Osteoblast (primary cell): ENCODE measurements around the gene PHF2. TPM values are rescaled to one million over a fixed set of nuclear protein-coding genes. Genes with fewer than 3 reads are reported as not detected.

Source experiments
- DNase-seq: peaks from one replicate; pipeline ENCODE4 v3.0.0; 2011; ENCODE audit warnings: low spot score, mixed read lengths; ENCODE audit not compliant: insufficient read length; ENCODE audit errors: missing footprints
- H2AFZ ChIP-seq: 2 replicates; pipeline ENCODE4 v1.6.0; 2011; ENCODE audit warnings: mild to moderate bottlenecking, low read length
- H3K27ac ChIP-seq: 2 replicates; pipeline ENCODE4 v1.5.1; 2011; ENCODE audit warnings: mild to moderate bottlenecking, low read depth, low read length, moderate library complexity
- H3K27me3 ChIP-seq: 2 replicates; pipeline ENCODE4 v1.6.0; 2012; ENCODE audit warnings: mild to moderate bottlenecking, control low read depth, inconsistent platforms, low read length, moderate library complexity; ENCODE audit not compliant: insufficient read depth
- H3K36me3 ChIP-seq: 2 replicates; pipeline ENCODE4 v1.5.1; 2011; ENCODE audit warnings: mild to moderate bottlenecking, low read length, control low read depth, moderate library complexity; ENCODE audit not compliant: insufficient read depth
- H3K4me1 ChIP-seq: 2 replicates; pipeline ENCODE4 v1.5.1; 2011; ENCODE audit warnings: mild to moderate bottlenecking, low read length, control low read depth, moderate library complexity; ENCODE audit not compliant: insufficient read depth
- H3K4me2 ChIP-seq: 2 replicates; pipeline ENCODE4 v1.6.0; 2011; ENCODE audit warnings: mild to moderate bottlenecking, low read length; ENCODE audit not compliant: insufficient read depth
- H3K4me3 ChIP-seq: fragments of 200-600 bp; sonication (generic); 3 replicates; pipeline ENCODE4 v1.5.1; 2012; ENCODE audit warnings: mild to moderate bottlenecking, low read length, inconsistent platforms; ENCODE audit not compliant: insufficient read depth
- H3K79me2 ChIP-seq: 2 replicates; pipeline ENCODE4 v1.6.0; 2012; ENCODE audit warnings: mild to moderate bottlenecking, low read length, control low read depth, inconsistent platforms; ENCODE audit not compliant: insufficient read depth
- H3K9me3 ChIP-seq: 2 replicates; pipeline ENCODE4 v1.5.1; 2011; ENCODE audit warnings: low read depth, low read length, control low read depth
- H4K20me1 ChIP-seq: 2 replicates; pipeline ENCODE4 v1.6.0; 2012; ENCODE audit warnings: mild to moderate bottlenecking, low read length, control low read depth; ENCODE audit not compliant: insufficient read depth
- total RNA-seq: library from RNA; depleted of rRNA; stranded (reverse); fragments of >200 nt; gene quantifications from 2 replicates; pipeline ENCODE4 v1.2.3, GENCODE V29; 2012
- TF ChIP-seq, protein P1 (sequence below): IDR thresholded peaks from 2 replicates; pipeline ENCODE4 v1.5.1; 2011; ENCODE audit warnings: mild to moderate bottlenecking, low read depth, low read length, moderate library complexity; ENCODE audit errors: extremely low read depth

PHF2 gene
- total RNA-seq, 1 donor, result 14.8 TPM

GRCh38 chr9:93536167-93536566 lies 40.2 kb upstream of the PHF2 start:
- DNase-seq, result no peak
- Histone ChIP-seq H3K9me3 (no peaks in the 10 kb centered on the region), H3K27ac (no peak overlapping the region), H3K4me1 (no peaks in the 10 kb centered on the region), H3K4me3 (no peak overlapping the region), H3K27me3 (no peaks in the 10 kb centered on the region), H3K4me2 (no peak overlapping the region), H2AFZ (no peak overlapping the region), H3K79me2 (peaks cover 33% of the 10 kb centered on the region), H3K36me3 (peaks cover 42% of the 10 kb centered on the region), H4K20me1 (peaks cover 7% of the 10 kb centered on the region)
- TF ChIP-seq, protein P1, sequence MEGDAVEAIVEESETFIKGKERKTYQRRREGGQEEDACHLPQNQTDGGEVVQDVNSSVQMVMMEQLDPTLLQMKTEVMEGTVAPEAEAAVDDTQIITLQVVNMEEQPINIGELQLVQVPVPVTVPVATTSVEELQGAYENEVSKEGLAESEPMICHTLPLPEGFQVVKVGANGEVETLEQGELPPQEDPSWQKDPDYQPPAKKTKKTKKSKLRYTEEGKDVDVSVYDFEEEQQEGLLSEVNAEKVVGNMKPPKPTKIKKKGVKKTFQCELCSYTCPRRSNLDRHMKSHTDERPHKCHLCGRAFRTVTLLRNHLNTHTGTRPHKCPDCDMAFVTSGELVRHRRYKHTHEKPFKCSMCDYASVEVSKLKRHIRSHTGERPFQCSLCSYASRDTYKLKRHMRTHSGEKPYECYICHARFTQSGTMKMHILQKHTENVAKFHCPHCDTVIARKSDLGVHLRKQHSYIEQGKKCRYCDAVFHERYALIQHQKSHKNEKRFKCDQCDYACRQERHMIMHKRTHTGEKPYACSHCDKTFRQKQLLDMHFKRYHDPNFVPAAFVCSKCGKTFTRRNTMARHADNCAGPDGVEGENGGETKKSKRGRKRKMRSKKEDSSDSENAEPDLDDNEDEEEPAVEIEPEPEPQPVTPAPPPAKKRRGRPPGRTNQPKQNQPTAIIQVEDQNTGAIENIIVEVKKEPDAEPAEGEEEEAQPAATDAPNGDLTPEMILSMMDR, result no peak

- no peak for DNase-seq
- peaks cover 33% of the 10 kb centered on the region for H3K79me2 ChIP-seq
- no peaks in the 10 kb centered on the region for H3K9me3 ChIP-seq
- no peak overlapping the region for H3K4me2 ChIP-seq
- H3K4me3 ChIP-seq, result no peak overlapping the region
- no peak overlapping the region for H3K27ac ChIP-seq
- TF ChIP-seq, protein P1, result no peak
- no peaks in the 10 kb centered on the region for H3K4me1 ChIP-seq
- H2AFZ ChIP-seq, result no peak overlapping the region
- H4K20me1 ChIP-seq, result peaks cover 7% of the 10 kb centered on the region
- H3K36me3 ChIP-seq, result peaks cover 42% of the 10 kb centered on the region
- no peaks in the 10 kb centered on the region for H3K27me3 ChIP-seq
These were observed 39.5 kb upstream of the PHF2 start for GRCh38 chr9:93536874-93537273.

DNA sequence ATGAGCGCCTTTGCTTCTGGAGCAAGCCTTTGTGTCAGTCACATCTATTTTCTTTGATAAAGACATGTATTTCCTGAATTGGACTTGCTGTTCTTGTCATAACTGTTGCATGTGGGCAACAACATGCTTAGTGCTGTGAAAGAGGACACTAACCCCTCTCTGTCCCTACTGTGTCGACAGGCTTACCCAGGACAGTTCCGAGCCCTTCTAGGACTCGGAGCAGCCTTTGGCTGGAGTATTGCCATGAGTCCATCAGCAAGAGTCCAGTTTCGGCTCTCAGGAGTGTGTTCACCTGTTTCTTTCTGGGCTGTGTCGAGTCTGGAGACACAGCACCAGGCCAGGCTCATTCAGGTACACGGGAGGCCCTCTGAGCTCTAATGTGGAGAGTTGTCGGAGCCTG lies 36.1 kb upstream of the PHF2 start:
- Histone ChIP-seq H2AFZ (no peak overlapping the region), H3K27me3 (no peaks in the 10 kb centered on the region), H3K9me3 (no peaks in the 10 kb centered on the region), H4K20me1 (peaks cover 13% of the 10 kb centered on the region), H3K4me1 (no peaks in the 10 kb centered on the region), H3K36me3 (peaks cover 41% of the 10 kb centered on the region), H3K27ac (no peak overlapping the region), H3K4me2 (no peak overlapping the region), H3K4me3 (no peak overlapping the region), H3K79me2 (peaks cover 19% of the 10 kb centered on the region)
- no peak for DNase-seq
- TF ChIP-seq, protein P1, result no peak

DNA sequence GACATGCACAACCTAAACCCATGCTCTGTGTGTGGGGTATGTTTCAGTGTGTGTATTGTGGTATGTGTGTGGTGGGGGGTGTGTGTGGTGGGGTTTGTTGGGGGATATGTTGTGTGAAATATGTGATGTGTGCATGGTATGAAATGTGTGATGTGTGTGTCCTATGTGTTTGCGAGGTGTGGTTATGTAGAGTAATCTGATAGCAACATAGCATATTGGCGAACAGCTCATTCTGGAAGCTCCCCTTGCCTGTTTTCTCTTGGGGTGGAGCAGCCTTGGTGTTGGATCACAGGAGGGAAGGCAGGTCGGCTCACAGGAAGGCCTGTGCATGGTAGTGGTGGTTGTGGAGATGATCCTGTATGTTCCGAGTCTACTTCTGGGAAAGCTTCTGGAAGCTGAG lies 35.4 kb upstream of the PHF2 start:
- Histone ChIP-seq H2AFZ (no peak overlapping the region), H3K9me3 (no peaks in the 10 kb centered on the region), H3K4me1 (no peaks in the 10 kb centered on the region), H3K27me3 (no peaks in the 10 kb centered on the region), H3K36me3 (peaks cover 41% of the 10 kb centered on the region), H3K27ac (no peak overlapping the region), H3K79me2 (peaks cover 15% of the 10 kb centered on the region), H3K4me3 (no peak overlapping the region), H3K4me2 (no peak overlapping the region), H4K20me1 (peaks cover 14% of the 10 kb centered on the region)
- DNase-seq, result no peak
- TF ChIP-seq, protein P1, result no peak
